HepG2 (cell line): ENCODE measurements around the gene TBC1D32. TPM values are rescaled to one million over a fixed set of nuclear protein-coding genes. Genes with fewer than 3 reads are reported as not detected.

Experiments
- AHR ChIP-seq: IDR thresholded peaks from 2 replicates; pipeline ENCODE4 v1.6.1; 2018; ENCODE audit warnings: missing genetic modification reagents, missing compliant biosample characterization
- ARHGAP35 ChIP-seq: sonication (generic); formaldehyde crosslinking; IDR thresholded peaks from 2 replicates; pipeline ENCODE4 v1.9.0; 2022; ENCODE audit warnings: mild to moderate bottlenecking, inconsistent platforms, moderate library complexity, missing genetic modification reagents, borderline replicate concordance
- ATAD3A ChIP-seq: sonication (generic); formaldehyde crosslinking; IDR thresholded peaks from 2 replicates; pipeline ENCODE4 v1.4.0; 2020; ENCODE audit warnings: missing genetic modification reagents
- EED ChIP-seq: sonication (generic); formaldehyde crosslinking; IDR thresholded peaks from 2 replicates; pipeline ENCODE4 v1.5.0; 2020; ENCODE audit warnings: mild to moderate bottlenecking, missing genetic modification reagents
- PTBP1 ChIP-seq: fragments of 200-400 bp; formaldehyde crosslinking; IDR thresholded peaks from 2 replicates; pipeline ENCODE4 v1.6.1; 2018; ENCODE audit warnings: low read length, low read depth; ENCODE audit not compliant: poor library complexity, severe bottlenecking
- ZFYVE20 ChIP-seq: sonication (generic); formaldehyde crosslinking; IDR thresholded peaks from 2 replicates; pipeline ENCODE4 v1.8.0; 2023; ENCODE audit warnings: low read depth, mild to moderate bottlenecking, moderate library complexity, missing genetic modification reagents, borderline replicate concordance
- ZKSCAN1 ChIP-seq: fragments of 150-350 bp; IDR thresholded peaks from 2 replicates; pipeline ENCODE4 v1.6.1; 2014; ENCODE audit warnings: low read length
- ZNF451 ChIP-seq: sonication (generic); formaldehyde crosslinking; IDR thresholded peaks from 2 replicates; pipeline ENCODE4 v1.5.0; 2020; ENCODE audit warnings: mild to moderate bottlenecking, missing genetic modification reagents
- ZNF484 ChIP-seq: sonication (generic); formaldehyde crosslinking; IDR thresholded peaks from 2 replicates; pipeline ENCODE4 v1.5.1; 2020; ENCODE audit warnings: mild to moderate bottlenecking, low read depth, missing genetic modification reagents, borderline replicate concordance
- ZNF660 ChIP-seq: sonication (generic); formaldehyde crosslinking; IDR thresholded peaks from 2 replicates; pipeline ENCODE4 v1.5.1; 2020; ENCODE audit warnings: mild to moderate bottlenecking, low read depth, missing genetic modification reagents, borderline replicate concordance
- ZNF691 ChIP-seq: sonication (generic); formaldehyde crosslinking; IDR thresholded peaks from 2 replicates; pipeline ENCODE4 v1.4.0; 2020; ENCODE audit warnings: missing genetic modification reagents, low read depth, mild to moderate bottlenecking, borderline replicate concordance
- ZNF761 ChIP-seq: sonication (generic); formaldehyde crosslinking; conservative IDR thresholded peaks from 2 replicates; pipeline ENCODE4 v1.4.0; 2020; ENCODE audit warnings: mild to moderate bottlenecking, missing genetic modification reagents
- ZNF841 ChIP-seq: sonication (generic); formaldehyde crosslinking; IDR thresholded peaks from 2 replicates; pipeline ENCODE4 v1.8.1; 2023; ENCODE audit warnings: missing genetic modification reagents, borderline replicate concordance
- polyA plus RNA-seq, 8 experiments: library from polyadenylated mRNA; depleted of rRNA in 3 of 8; stranded (reverse) in 7 of 8; unstranded in 1 of 8; fragments of >200 nt; fragmentation: Illumina TruSeq in 4 of 8; extraction: Trizol in 4 of 8; gene quantifications; 2 replicates each; pipeline versions ENCODE4 v1.2.1 to v1.2.3, GENCODE V29; 2011 to 2016; ENCODE audit warnings: low read depth in 4 of 8, missing spikeins in 1 of 8, mixed read lengths in 1 of 8; ENCODE audit not compliant: insufficient read depth in 1 of 8
- total RNA-seq, 5 experiments: library from RNA; depleted of rRNA; stranded (reverse); fragments of >200 nt; fragmentation: Illumina TruSeq; extraction: Trizol; gene quantifications; 2 replicates each; pipeline ENCODE4 v1.2.3, GENCODE V29; 2016; ENCODE audit warnings: low read depth in 1 of 5
- TF ChIP-seq, protein P1 (sequence below): sonication (generic); formaldehyde crosslinking; IDR thresholded peaks from 2 replicates; pipeline ENCODE4 v1.5.0; 2020; ENCODE audit warnings: missing genetic modification reagents
- TF ChIP-seq, protein P2 (sequence below): sonication (generic); formaldehyde crosslinking; IDR thresholded peaks from 2 replicates; pipeline ENCODE4 v1.5.0; 2020; ENCODE audit warnings: mild to moderate bottlenecking, missing genetic modification reagents
- TF ChIP-seq, protein P3 (sequence below): sonication (generic); formaldehyde crosslinking; IDR thresholded peaks from 2 replicates; pipeline ENCODE4 v1.4.0; 2020; ENCODE audit warnings: missing genetic modification reagents
- TF ChIP-seq, protein P4 (sequence below): IDR thresholded peaks from 2 replicates; pipeline ENCODE4 v1.6.1; 2012; ENCODE audit warnings: low read depth, low read length, improper control_type of control experiment
- TF ChIP-seq, protein P5 (sequence below): sonication (generic); formaldehyde crosslinking; IDR thresholded peaks from 2 replicates; pipeline ENCODE4 v1.9.0; 2021; ENCODE audit warnings: missing genetic modification reagents, borderline replicate concordance

Gene TBC1D32
- total and polyA plus RNA-seq, 2 of the 13 experiments (the other 11 are each of a cell fraction or from before 2014, with no cell fraction given): 2.0 to 4.8 TPM

DNA sequence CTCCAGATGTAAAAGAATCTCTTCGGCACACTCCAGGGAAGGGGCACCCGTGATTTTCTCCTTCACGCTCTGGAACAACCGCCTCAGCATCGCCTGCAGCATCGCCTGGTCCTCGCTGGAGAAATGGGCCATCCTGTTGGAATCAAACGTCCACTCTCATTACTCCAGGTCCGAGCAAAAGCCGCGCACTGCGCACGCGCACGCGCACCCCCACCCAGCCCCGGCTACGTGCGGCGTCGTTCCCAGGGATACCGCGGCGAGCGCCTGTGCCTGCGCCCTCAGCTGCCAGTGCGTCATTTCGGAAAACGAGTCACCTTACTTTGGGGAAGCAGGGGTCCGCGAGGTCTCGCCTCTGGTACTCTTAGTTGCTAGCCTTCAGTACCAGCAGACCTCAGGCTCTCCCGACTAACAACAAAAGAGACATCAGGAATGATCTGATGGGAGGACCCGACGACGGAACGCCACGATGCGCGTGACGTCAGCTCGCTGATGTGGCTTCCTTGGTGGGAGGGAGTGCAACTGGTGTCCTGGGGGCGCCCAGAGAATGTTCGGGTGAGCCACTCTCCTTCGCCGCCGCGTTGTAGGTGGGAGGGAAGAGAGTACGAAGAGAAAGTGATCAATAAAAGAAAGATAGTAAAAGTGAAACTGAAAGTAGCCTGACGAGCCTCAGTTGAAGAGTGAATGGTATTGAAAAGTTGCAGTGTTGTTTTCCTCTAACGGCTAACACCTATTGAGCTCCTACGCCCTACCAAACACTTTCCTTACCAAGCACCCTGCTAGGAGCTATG lies at the start of gene TBC1D32 (continued):
- TF ChIP-seq, protein P1, sequence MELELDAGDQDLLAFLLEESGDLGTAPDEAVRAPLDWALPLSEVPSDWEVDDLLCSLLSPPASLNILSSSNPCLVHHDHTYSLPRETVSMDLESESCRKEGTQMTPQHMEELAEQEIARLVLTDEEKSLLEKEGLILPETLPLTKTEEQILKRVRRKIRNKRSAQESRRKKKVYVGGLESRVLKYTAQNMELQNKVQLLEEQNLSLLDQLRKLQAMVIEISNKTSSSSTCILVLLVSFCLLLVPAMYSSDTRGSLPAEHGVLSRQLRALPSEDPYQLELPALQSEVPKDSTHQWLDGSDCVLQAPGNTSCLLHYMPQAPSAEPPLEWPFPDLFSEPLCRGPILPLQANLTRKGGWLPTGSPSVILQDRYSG: 0 out of 2 replicates have a peak, but pooled peaks have one; percentile 10
- TF ChIP-seq, protein P2, sequence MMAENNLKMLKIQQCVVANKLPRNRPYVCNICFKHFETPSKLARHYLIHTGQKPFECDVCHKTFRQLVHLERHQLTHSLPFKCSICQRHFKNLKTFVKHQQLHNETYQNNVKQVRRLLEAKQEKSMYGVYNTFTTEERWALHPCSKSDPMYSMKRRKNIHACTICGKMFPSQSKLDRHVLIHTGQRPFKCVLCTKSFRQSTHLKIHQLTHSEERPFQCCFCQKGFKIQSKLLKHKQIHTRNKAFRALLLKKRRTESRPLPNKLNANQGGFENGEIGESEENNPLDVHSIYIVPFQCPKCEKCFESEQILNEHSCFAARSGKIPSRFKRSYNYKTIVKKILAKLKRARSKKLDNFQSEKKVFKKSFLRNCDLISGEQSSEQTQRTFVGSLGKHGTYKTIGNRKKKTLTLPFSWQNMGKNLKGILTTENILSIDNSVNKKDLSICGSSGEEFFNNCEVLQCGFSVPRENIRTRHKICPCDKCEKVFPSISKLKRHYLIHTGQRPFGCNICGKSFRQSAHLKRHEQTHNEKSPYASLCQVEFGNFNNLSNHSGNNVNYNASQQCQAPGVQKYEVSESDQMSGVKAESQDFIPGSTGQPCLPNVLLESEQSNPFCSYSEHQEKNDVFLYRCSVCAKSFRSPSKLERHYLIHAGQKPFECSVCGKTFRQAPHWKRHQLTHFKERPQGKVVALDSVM: peak; percentile 69
- no peak for TF ChIP-seq ZKSCAN1
- peak; percentile 82; the same call in 1 of the 2 replicates for TF ChIP-seq EED (CRISPR knock-in tag)
- no peak for TF ChIP-seq ZNF660 (CRISPR knock-in tag)
- TF ChIP-seq PTBP1: peak; percentile 77
- no peak for TF ChIP-seq ZNF841 (CRISPR knock-in tag)
- TF ChIP-seq, protein P3, sequence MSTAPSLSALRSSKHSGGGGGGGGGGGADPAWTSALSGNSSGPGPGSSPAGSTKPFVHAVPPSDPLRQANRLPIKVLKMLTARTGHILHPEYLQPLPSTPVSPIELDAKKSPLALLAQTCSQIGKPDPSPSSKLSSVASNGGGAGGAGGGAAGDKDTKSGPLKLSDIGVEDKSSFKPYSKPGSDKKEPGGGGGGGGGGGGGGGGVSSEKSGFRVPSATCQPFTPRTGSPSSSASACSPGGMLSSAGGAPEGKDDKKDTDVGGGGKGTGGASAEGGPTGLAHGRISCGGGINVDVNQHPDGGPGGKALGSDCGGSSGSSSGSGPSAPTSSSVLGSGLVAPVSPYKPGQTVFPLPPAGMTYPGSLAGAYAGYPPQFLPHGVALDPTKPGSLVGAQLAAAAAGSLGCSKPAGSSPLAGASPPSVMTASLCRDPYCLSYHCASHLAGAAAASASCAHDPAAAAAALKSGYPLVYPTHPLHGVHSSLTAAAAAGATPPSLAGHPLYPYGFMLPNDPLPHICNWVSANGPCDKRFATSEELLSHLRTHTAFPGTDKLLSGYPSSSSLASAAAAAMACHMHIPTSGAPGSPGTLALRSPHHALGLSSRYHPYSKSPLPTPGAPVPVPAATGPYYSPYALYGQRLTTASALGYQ (CRISPR knock-in tag): peak; percentile 18; the same call in 1 of the 2 replicates
- TF ChIP-seq ZNF761 (CRISPR knock-in tag): peak; percentile 60; the same call in 1 of the 2 replicates
- no peak for TF ChIP-seq ZFYVE20
- peak; percentile 90 for TF ChIP-seq ARHGAP35 (CRISPR knock-in tag)
- no peak; the same call in 1 of the 2 replicates for TF ChIP-seq ZNF691 (CRISPR knock-in tag)
- 0 out of 2 replicates have a peak, but pooled peaks have one; percentile 67 for TF ChIP-seq ATAD3A (CRISPR knock-in tag)
- TF ChIP-seq ZNF484: no peak
- peak; percentile 89; the same call in 1 of the 2 replicates for TF ChIP-seq AHR (CRISPR knock-in tag)
- TF ChIP-seq, protein P4, sequence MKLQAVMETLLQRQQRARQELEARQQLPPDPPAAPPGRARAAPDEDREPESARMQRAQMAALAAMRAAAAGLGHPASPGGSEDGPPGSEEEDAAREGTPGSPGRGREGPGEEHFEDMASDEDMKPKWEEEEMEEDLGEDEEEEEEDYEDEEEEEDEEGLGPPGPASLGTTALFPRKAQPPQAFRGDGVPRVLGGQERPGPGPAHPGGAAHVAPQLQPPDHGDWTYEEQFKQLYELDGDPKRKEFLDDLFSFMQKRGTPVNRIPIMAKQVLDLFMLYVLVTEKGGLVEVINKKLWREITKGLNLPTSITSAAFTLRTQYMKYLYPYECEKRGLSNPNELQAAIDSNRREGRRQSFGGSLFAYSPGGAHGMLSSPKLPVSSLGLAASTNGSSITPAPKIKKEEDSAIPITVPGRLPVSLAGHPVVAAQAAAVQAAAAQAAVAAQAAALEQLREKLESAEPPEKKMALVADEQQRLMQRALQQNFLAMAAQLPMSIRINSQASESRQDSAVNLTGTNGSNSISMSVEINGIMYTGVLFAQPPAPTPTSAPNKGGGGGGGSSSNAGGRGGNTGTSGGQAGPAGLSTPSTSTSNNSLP: peak; percentile 21; the same call in 1 of the 2 replicates
- TF ChIP-seq, protein P5, sequence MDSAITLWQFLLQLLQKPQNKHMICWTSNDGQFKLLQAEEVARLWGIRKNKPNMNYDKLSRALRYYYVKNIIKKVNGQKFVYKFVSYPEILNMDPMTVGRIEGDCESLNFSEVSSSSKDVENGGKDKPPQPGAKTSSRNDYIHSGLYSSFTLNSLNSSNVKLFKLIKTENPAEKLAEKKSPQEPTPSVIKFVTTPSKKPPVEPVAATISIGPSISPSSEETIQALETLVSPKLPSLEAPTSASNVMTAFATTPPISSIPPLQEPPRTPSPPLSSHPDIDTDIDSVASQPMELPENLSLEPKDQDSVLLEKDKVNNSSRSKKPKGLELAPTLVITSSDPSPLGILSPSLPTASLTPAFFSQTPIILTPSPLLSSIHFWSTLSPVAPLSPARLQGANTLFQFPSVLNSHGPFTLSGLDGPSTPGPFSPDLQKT (CRISPR knock-in tag): no peak
- peak; percentile 85; the same call in 1 of the 2 replicates for TF ChIP-seq ZNF451 (CRISPR knock-in tag)
